PC-9 (cell line): Measurements from ENCODE around the gene MCF2L.

Experiments used
- EZH2 ChIP-seq: fragments of 200-600 bp; sonication (generic); IDR thresholded peaks from 2 replicates; pipeline ENCODE4 v1.8.0; 2017; ENCODE audit warnings: antibody characterized with exemption, low read depth
- TF ChIP-seq, protein P1 (sequence below): fragments of 200-600 bp; sonication (generic); conservative IDR thresholded peaks from 2 replicates; pipeline ENCODE4 v1.6.1; 2017; ENCODE audit warnings: mixed run types, antibody characterized with exemption, mild to moderate bottlenecking, moderate library complexity

DNA sequence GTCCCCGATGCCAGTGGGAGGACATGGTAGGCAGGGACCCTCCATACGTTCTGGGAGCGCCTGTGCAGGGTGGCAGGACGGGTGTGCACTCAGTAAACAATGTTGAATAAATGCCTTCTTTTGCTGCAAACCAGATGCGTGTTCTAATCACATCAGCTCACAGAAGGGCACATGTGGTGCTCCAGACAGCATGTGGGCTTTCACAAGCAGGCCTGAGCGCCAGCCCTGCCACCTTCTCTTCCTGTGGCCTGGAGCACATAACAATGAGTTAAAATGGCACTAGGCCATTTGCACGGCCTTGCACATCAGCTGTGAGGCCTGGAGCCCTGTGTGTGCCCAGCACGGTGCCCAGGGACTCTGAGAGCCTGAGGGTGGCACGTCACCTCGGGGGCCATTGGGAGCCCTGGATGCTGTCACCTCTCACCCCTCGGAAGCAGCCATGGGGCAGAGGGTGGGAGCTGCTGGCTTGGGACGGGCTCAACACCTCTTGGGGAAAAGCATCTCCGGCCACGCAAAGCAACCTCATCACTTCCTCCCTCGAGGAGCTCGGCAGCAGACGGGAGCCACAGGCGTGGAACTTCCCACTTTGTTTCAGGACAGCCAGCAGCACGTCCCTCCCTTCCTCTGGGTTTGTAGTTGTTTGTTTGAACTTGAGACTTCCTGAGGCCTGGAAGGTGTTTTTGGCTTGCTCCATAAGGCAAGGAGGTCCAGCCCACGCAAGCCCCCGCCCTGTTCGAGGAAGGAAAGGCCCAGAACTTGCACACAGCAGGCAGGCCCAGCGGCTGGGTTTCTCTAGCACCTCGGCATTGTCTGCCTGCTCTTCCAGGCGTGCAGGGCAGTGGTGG, 9.8 kb downstream of the MCF2L start:
- no peak for TF ChIP-seq EZH2
- TF ChIP-seq, protein P1, sequence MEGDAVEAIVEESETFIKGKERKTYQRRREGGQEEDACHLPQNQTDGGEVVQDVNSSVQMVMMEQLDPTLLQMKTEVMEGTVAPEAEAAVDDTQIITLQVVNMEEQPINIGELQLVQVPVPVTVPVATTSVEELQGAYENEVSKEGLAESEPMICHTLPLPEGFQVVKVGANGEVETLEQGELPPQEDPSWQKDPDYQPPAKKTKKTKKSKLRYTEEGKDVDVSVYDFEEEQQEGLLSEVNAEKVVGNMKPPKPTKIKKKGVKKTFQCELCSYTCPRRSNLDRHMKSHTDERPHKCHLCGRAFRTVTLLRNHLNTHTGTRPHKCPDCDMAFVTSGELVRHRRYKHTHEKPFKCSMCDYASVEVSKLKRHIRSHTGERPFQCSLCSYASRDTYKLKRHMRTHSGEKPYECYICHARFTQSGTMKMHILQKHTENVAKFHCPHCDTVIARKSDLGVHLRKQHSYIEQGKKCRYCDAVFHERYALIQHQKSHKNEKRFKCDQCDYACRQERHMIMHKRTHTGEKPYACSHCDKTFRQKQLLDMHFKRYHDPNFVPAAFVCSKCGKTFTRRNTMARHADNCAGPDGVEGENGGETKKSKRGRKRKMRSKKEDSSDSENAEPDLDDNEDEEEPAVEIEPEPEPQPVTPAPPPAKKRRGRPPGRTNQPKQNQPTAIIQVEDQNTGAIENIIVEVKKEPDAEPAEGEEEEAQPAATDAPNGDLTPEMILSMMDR: no peak
